Panc1 (cell line): Measurements from ENCODE around the gene FOLR3.
"Not testable (repeated sequence)": the region's sequence is repeated elsewhere in the genome, so short reads cannot be mapped to it uniquely, and the experiment has no call there.

ENCODE experiments used
- TF ChIP-seq, protein P1 (sequence below): fragments of 450-650 bp; IDR thresholded peaks from 2 replicates; pipeline ENCODE4 v1.5.1; 2017; ENCODE audit warnings: mild to moderate bottlenecking
- TF ChIP-seq, protein P2 (sequence below), 2 experiments: IDR thresholded peaks; 2 replicates each; pipeline ENCODE4 v1.6.1; 2011 to 2012; ENCODE audit warnings: low read depth in 2 of 2, control low read depth in 1 of 2, low read length in 1 of 2, mild to moderate bottlenecking in 1 of 2, moderate library complexity in 1 of 2; ENCODE audit not compliant: insufficient read depth in 1 of 2

DNA sequence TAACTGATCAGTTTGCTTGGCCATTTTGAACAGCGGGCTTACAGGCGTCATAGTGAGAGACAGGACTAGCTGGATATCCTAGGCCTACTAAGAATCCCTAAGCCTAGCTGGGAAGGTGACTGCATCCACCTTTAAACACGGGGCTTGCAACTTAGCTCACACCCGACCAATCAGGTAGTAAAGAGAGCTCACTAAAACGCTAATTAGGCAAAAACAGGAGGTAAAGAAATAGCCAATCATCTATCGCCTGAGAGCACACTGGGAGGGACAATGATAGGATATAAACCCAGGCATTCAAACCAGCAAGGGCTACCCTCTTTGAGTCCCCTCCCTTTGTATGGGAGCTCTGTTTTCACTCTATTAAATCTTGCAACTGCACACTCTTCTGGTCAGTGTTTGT is 18.3 kb downstream of the FOLR3 start:
- TF ChIP-seq, protein P1, sequence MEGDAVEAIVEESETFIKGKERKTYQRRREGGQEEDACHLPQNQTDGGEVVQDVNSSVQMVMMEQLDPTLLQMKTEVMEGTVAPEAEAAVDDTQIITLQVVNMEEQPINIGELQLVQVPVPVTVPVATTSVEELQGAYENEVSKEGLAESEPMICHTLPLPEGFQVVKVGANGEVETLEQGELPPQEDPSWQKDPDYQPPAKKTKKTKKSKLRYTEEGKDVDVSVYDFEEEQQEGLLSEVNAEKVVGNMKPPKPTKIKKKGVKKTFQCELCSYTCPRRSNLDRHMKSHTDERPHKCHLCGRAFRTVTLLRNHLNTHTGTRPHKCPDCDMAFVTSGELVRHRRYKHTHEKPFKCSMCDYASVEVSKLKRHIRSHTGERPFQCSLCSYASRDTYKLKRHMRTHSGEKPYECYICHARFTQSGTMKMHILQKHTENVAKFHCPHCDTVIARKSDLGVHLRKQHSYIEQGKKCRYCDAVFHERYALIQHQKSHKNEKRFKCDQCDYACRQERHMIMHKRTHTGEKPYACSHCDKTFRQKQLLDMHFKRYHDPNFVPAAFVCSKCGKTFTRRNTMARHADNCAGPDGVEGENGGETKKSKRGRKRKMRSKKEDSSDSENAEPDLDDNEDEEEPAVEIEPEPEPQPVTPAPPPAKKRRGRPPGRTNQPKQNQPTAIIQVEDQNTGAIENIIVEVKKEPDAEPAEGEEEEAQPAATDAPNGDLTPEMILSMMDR, result not testable (repeated sequence)
- TF ChIP-seq, protein P2, sequence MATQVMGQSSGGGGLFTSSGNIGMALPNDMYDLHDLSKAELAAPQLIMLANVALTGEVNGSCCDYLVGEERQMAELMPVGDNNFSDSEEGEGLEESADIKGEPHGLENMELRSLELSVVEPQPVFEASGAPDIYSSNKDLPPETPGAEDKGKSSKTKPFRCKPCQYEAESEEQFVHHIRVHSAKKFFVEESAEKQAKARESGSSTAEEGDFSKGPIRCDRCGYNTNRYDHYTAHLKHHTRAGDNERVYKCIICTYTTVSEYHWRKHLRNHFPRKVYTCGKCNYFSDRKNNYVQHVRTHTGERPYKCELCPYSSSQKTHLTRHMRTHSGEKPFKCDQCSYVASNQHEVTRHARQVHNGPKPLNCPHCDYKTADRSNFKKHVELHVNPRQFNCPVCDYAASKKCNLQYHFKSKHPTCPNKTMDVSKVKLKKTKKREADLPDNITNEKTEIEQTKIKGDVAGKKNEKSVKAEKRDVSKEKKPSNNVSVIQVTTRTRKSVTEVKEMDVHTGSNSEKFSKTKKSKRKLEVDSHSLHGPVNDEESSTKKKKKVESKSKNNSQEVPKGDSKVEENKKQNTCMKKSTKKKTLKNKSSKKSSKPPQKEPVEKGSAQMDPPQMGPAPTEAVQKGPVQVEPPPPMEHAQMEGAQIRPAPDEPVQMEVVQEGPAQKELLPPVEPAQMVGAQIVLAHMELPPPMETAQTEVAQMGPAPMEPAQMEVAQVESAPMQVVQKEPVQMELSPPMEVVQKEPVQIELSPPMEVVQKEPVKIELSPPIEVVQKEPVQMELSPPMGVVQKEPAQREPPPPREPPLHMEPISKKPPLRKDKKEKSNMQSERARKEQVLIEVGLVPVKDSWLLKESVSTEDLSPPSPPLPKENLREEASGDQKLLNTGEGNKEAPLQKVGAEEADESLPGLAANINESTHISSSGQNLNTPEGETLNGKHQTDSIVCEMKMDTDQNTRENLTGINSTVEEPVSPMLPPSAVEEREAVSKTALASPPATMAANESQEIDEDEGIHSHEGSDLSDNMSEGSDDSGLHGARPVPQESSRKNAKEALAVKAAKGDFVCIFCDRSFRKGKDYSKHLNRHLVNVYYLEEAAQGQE (IDR thresholded peaks at IDR 0.05; ENCODE audit: insufficient read depth in 1 of 2, low read depth in 2 of 2, low read length in 1 of 2), result not testable (repeated sequence)
